ENCODE results near the gene MCF2L.

- no peak for TF ChIP-seq RAD21 (conservative IDR thresholded peaks at IDR 0.05)
- TF ChIP-seq CTCF (IDR thresholded peaks at IDR 0.05; ENCODE audit: poor library complexity, severe bottlenecking): no peak
- no peak for TF ChIP-seq TAF1 (IDR thresholded peaks at IDR 0.05; ENCODE audit: low read depth)
- TF ChIP-seq EZH2 (IDR thresholded peaks at IDR 0.05; ENCODE audit: borderline replicate concordance, insufficient read depth, low read length, poor library complexity, severe bottlenecking): no peak
Observed at GRCh38 chr13:113045251-113046127, 76.5 kb downstream of the MCF2L start.

All from neural cell (in vitro differentiated cells).